Calu3 (cell line): ENCODE results near the gene LCP2. TPM values are rescaled to one million over a fixed set of nuclear protein-coding genes. Genes with fewer than 3 reads are reported as not detected.
A peak's percentile ranks its signal among the peaks of the same experiment; 100 is the strongest.

Experiments
- BruUV-seq: library from RNA; stranded (reverse); fragments of 400-500 nt; replicated peaks from 2 replicates; lab custom pipeline; 2021; lab: Mats Ljungman, UMichigan
- CTCF ChIA-PET: fragments of 300-600 bp; sonication (Branson Sonifier 250); formaldehyde crosslinking; loops from one replicate; lab custom pipeline; 2022; ENCODE audit warnings: antibody characterized with exemption; lab: Charles Lee
- DNase-seq: peaks from one replicate; pipeline ENCODE4 v3.0.0; 2022
- H3K27ac Mint-ChIP-seq: one replicate; pipeline ENCODE4 v1.8.0; 2022; ENCODE audit warnings: mixed read lengths; ENCODE audit not compliant: unreplicated experiment
- H3K27me3 Mint-ChIP-seq: one replicate; pipeline ENCODE4 v1.8.0; 2022; ENCODE audit warnings: mixed read lengths; ENCODE audit not compliant: unreplicated experiment
- H3K36me3 Mint-ChIP-seq: one replicate; pipeline ENCODE4 v1.8.0; 2022; ENCODE audit warnings: mild to moderate bottlenecking, moderate library complexity, mixed read lengths; ENCODE audit not compliant: insufficient read depth, unreplicated experiment
- H3K4me1 Mint-ChIP-seq: one replicate; pipeline ENCODE4 v1.8.0; 2022; ENCODE audit warnings: mild to moderate bottlenecking, low read depth, mixed read lengths; ENCODE audit not compliant: unreplicated experiment
- H3K4me3 Mint-ChIP-seq: one replicate; pipeline ENCODE4 v1.8.0; 2022; ENCODE audit warnings: mild to moderate bottlenecking, low read depth, moderate library complexity, mixed read lengths; ENCODE audit not compliant: unreplicated experiment
- H3K9me3 Mint-ChIP-seq: one replicate; pipeline ENCODE4 v1.8.0; 2022; ENCODE audit warnings: low read depth, mixed read lengths; ENCODE audit not compliant: unreplicated experiment
- CTCF ChIP-seq: fragments of 200-600 bp; IDR thresholded peaks from one replicate; pipeline ENCODE4 v1.8.0; 2022; ENCODE audit warnings: antibody characterized with exemption; ENCODE audit not compliant: unreplicated experiment
- intact Hi-C: fragments of 100-400 bp; cut with micrococcal nuclease; formaldehyde crosslinking; loops from one replicate; pipeline ENCODE4 v1.10.0; 2022; ENCODE audit not compliant: unreplicated experiment
- total RNA-seq: library from RNA; stranded (reverse); gene quantifications from 2 replicates; pipeline ENCODE4 v1.2.3, GENCODE V29; 2022

LCP2 gene
- total RNA-seq, 1 experiment from 2014 or later, result not detected

- Mint-ChIP-seq H3K9me3 (no peaks in the 10 kb centered on the region), H3K27ac (no peak overlapping the region), H3K27me3 (peaks cover 66% of the 10 kb centered on the region), H3K36me3 (no peaks in the 10 kb centered on the region), H3K4me3 (no peak overlapping the region), H3K4me1 (no peaks in the 10 kb centered on the region)
- no peak for DNase-seq
- TF ChIP-seq CTCF, result no peak
- BruUV-seq, result no TSS peak
- CTCF ChIA-PET, result no interaction called here
- intact Hi-C loops, result no loop called here
Measured at GRCh38 chr5:170342153-170342725, 44.7 kb upstream of the LCP2 start.

GRCh38 chr5:170341545-170341944 is 44.0 kb upstream of the LCP2 start:
- intact Hi-C loops, result no loop called here
- Mint-ChIP-seq H3K27ac (no peak overlapping the region), H3K27me3 (peaks cover 66% of the 10 kb centered on the region), H3K36me3 (no peaks in the 10 kb centered on the region), H3K4me3 (no peak overlapping the region), H3K9me3 (no peaks in the 10 kb centered on the region), H3K4me1 (no peaks in the 10 kb centered on the region)
- DNase-seq, result no peak
- BruUV-seq, result no TSS peak
- no peak for TF ChIP-seq CTCF
- CTCF ChIA-PET, result no interaction called here

- H3K27ac Mint-ChIP-seq, result no peak overlapping the region
- no peak overlapping the region for H3K4me3 Mint-ChIP-seq
- peaks cover 60% of the 10 kb centered on the region for H3K27me3 Mint-ChIP-seq
- no peaks in the 10 kb centered on the region for H3K4me1 Mint-ChIP-seq
- no peak for TF ChIP-seq CTCF
- BruUV-seq, result no TSS peak
- H3K36me3 Mint-ChIP-seq, result no peaks in the 10 kb centered on the region
- H3K9me3 Mint-ChIP-seq, result no peaks in the 10 kb centered on the region
- CTCF ChIA-PET, result interaction anchor here (1.7 kb wide), 2 partner anchors 9 to 113 kb away, joined by 7 to 26 read pairs; no protein-coding TSS in a partner anchor
- intact Hi-C loops, result loop anchor here (1.0 to 5.0 kb wide), 2 partner anchors 72 to 113 kb away; no protein-coding TSS in a partner anchor
- no peak for DNase-seq
Measured at GRCh38 chr5:170339780-170340167, 42.2 kb upstream of the LCP2 start.

- H3K36me3 Mint-ChIP-seq, result no peaks in the 10 kb centered on the region
- H3K27ac Mint-ChIP-seq, result no peak overlapping the region
- BruUV-seq, result no TSS peak
- H3K4me3 Mint-ChIP-seq, result no peak overlapping the region
- intact Hi-C loops, result loop anchor here (1.0 to 5.0 kb wide), 2 partner anchors 72 to 113 kb away; no protein-coding TSS in a partner anchor
- H3K4me1 Mint-ChIP-seq, result no peaks in the 10 kb centered on the region
- H3K9me3 Mint-ChIP-seq, result no peaks in the 10 kb centered on the region
- CTCF ChIA-PET, result interaction anchor here (0.7 to 1.7 kb wide), 8 partner anchors 8 to 119 kb away, joined by 3 to 26 read pairs (median 4); no protein-coding TSS in a partner anchor
- DNase-seq, result peak; percentile 44
- peaks cover 60% of the 10 kb centered on the region for H3K27me3 Mint-ChIP-seq
- TF ChIP-seq CTCF, result peak; percentile 73
Measured at GRCh38 chr5:170338933-170339779, 41.6 kb upstream of the LCP2 start.
